HG03460 (cell line): ENCODE results near the gene VCL.
"Not testable (repeated sequence)": the region's sequence is repeated elsewhere in the genome, so short reads cannot be mapped to it uniquely, and the experiment has no call there.

Experiments used
- ATAC-seq: cut with Tn5 transposase; IDR thresholded peaks from one replicate; pipeline ENCODE4 v1.9.1; 2021; ENCODE audit not compliant: unreplicated experiment

VCL gene

GRCh38 chr10:73971636-73972354 is 26.1 kb upstream of the VCL start:
- ATAC-seq = no peak

- no peak for ATAC-seq
Measured at GRCh38 chr10:73973427-73973826, 24.5 kb upstream of the VCL start.

- ATAC-seq = no peak
Measured at GRCh38 chr10:73974309-73974946, 23.5 kb upstream of the VCL start.

- ATAC-seq = no peak
Measured at GRCh38 chr10:73975388-73975787, 22.5 kb upstream of the VCL start.

GRCh38 chr10:73979141-73979808 is 18.6 kb upstream of the VCL start:
- ATAC-seq = no peak

- ATAC-seq = no peak
Measured at GRCh38 chr10:73979809-73980433, 18.0 kb upstream of the VCL start.

- no peak for ATAC-seq
Measured at GRCh38 chr10:73981812-73982211, 16.1 kb upstream of the VCL start.

GRCh38 chr10:73983096-73984047 is 14.5 kb upstream of the VCL start:
- ATAC-seq = no peak

- no peak for ATAC-seq
Measured at GRCh38 chr10:73989594-73990150, 8.2 kb upstream of the VCL start.

GRCh38 chr10:73991203-73991883 is 6.6 kb upstream of the VCL start:
- no peak for ATAC-seq

- no peak for ATAC-seq
Measured at GRCh38 chr10:73991884-73992245, 6.1 kb upstream of the VCL start.

- ATAC-seq = no peak
Measured at GRCh38 chr10:73992899-73993788, 4.8 kb upstream of the VCL start.

- no peak for ATAC-seq
Measured at GRCh38 chr10:73995035-73995358, 2.9 kb upstream of the VCL start.

- ATAC-seq = peak; percentile 35
Measured at GRCh38 chr10:73997461-73997786, 492 bp upstream of the VCL start.

- ATAC-seq = no peak
Measured at GRCh38 chr10:73998623-73998928, 660 bp downstream of the VCL start.

GRCh38 chr10:73998929-73999691 is 1.2 kb downstream of the VCL start:
- no peak for ATAC-seq

- ATAC-seq = no peak
Measured at GRCh38 chr10:73999703-74000102, 1.8 kb downstream of the VCL start.

GRCh38 chr10:74000244-74000643 is 2.3 kb downstream of the VCL start:
- not testable (repeated sequence) for ATAC-seq
